COLO668 (cell line): ENCODE data around the gene ELFN2.

Experiments
- DNase-seq: peaks from one replicate; lab custom pipeline; 2025; ENCODE audit not compliant: unreplicated experiment; lab: John Stamatoyannopoulos, UW

The ELFN2 gene

GRCh38 chr22:37454857-37455686 is 27.8 kb upstream of the ELFN2 start:
- DNase-seq = peak; percentile 62

DNA sequence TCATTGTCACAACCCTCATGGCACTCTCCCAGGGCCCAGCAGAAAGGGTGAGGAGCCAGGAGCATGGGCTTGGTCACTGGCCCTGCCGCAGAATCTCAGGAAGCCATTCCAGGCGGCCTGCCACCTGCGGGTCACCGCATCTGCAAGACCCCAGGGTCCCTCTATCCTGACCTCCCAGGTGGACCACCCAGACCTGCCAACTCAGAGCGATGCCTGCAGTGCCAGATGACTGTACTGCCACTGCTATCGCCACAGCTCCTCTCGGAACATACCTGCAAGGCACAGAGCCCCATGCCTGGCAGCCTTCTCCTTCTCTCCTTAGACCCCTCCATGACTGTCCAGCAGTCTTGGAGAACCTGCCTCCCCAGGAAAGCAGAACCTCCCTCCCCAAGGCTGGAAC is 26.4 kb upstream of the ELFN2 start:
- no peak for DNase-seq

DNA sequence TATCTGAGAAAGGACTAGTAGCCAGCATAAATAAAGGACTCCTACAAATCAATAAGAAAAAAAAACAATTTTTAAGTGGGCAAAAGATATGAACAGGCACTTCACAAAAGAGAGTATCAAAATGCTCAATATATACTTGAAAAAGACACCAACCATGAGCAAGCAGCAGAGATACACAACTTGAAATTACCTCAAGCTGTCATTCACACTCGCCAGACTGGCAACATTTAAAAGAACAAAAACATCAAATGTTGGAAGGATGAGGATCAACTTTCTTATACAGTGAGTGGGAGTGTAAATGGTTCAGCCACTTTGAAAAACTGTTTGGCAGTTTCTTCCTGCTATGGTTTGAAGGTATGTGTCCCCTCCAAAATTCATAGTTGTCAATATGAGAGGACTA is 23.9 kb upstream of the ELFN2 start:
- DNase-seq = no peak

DNA sequence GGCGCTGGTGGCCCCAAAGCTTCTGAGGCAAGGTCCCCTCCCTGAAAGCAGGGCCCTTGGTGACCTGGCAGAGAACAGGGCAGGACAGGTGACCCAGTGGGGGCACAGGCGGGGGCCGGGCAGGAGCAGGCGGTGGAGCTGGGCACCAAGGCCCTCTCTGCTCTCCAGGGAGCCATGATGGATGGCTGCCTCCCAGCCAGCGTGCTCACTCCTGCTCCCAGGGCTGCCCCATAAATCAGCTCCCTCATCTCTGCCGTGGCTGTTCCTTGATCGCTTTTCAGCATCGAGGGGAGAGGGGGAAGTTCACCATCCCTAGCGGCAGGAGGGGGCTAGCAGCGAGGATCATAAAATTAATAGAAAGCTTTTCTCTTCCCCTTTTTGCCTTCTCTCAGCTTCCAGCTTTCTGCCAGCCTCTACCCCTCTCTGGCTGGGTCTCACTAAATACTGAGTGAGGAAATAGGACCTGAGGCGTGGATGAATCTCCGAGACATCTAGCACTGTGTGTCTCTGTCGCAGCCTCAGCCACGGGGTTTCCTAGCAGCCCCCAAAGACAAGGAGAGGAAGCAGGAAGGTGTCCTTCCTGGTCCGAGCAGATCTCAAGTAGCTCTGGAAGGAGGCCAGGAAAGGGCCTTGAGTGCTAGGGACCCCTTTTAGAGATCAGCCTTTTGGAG is 22.2 kb upstream of the ELFN2 start:
- no peak for DNase-seq

DNA sequence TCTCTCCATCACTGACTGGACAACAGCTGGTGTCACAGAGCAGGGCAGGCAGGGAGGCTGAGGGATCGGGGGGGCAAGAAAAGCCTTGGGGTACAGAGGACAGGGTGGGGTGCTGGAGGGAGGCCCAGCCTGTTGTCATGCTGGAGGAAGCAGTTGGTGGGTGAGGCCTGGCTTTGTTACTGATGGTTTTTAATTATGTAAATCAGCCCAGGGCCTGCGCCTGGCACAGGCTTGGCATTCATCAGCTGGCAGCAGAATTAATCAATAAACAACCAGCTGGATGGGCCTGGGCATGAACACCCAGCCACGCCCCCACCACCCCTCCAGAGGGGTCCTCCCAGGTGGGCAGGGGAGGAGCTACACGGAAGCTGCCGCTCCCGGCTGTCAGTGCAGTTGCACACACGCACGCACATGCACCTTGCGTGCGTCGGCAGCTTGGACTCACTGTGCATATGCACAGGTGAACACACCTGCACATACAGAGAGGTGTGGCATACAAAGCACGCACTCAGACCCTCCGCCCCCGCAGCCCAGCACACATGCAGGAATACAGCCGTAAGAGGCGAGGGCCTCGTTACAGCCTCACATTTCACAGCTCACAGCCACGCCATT is 21.3 kb upstream of the ELFN2 start:
- DNase-seq = no peak

- no peak for DNase-seq
Observed at GRCh38 chr22:37445501-37445900, 18.2 kb upstream of the ELFN2 start.

- no peak for DNase-seq
Observed at GRCh38 chr22:37443977-37444376, 16.7 kb upstream of the ELFN2 start.

DNA sequence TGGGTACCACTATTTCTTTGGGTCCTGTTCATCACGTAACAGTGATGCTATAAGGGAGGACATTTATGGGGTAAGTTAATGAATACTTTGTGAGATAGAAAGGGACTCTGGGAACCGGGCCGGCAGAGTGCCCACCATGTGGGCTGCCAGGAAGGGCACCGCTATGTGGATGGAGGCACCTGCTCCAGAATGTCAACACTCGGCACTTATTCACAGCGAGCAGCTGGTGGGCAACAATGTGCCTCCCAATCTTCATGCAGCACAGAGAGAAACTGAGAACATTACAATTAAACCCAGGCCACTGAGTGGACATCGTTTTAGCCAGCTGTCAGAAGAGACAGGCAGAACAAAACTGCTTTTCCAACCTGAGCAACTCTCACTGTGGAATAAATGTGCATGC is 15.8 kb upstream of the ELFN2 start:
- no peak for DNase-seq

DNA sequence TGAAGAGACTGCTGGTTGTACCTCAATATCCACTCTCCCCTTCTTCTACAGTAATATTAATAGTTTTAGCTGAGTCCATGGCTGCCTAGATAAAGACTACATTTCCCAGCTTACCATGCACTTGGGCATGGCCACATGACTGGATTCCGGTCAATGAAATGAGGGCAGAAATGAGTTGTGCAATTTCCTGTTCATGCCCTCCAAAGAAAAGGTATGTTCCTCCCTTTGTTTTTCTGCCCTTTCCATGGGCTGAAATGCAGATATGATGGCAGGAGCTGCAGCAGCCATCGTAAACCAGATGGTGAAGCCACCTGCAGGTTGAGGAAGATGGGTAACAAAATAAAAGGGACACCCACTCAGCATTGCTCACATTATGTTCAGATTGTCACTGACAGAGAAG is 15.3 kb upstream of the ELFN2 start:
- no peak for DNase-seq

DNA sequence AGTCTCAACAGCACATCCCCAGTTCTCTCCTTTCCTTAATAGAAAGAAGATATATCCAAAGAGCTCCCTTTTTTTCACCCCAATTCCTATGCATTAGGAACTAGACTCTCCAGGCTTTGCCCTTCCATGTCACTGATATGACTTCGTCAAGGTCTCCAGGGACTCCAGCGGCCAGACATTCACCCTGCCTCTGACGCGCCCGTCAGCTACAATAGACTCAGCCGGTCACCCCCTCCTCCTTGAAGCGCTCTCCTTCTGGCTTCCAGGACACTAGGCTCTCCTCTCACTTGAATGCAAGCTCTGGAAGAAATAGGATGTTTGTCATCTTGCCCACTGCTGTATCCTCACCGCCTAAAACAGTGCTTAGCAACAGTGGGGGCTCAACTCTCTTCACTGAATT is 14.9 kb upstream of the ELFN2 start:
- DNase-seq = no peak

DNA sequence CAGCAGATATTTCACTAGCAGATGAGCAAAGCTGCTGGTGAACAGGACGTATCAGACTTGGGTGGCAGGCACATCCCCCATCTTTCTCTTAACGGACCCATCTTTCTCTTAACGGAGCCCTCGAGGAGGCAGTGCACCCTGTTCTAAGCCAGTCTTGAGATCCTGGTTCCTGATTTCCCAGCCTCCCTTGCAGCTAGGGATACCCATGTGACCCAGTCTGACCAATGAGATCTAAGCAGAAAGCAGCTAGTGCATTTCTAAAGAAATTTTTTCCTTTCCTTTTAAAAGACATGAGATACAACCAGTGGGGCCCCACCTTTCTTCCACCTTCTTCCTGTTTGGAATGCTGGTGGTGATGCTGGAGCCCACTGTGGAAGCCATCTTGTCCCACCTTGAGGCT is 13.6 kb upstream of the ELFN2 start:
- no peak for DNase-seq

DNA sequence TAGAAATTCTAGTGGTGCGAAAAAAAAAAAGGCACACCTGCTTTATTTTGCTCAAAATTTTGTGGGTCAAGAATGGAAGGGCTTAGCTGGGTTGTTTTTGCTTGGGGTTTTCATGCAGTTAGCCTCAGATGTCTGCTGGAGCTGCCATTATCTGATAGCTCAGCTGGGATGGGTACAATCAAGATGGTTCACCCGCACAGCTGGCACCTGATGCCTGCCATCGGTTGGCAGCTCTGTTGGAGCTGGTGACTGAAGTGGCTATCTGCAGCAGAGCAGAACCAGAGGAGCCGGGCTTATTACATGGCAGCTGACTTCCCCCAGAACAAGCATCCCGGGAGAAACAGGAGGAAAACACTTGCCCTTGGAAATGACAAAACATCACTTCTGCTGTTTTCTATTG is 12.1 kb upstream of the ELFN2 start:
- DNase-seq = no peak

- DNase-seq = no peak
Observed at GRCh38 chr22:37435970-37436603, 8.8 kb upstream of the ELFN2 start.

DNA sequence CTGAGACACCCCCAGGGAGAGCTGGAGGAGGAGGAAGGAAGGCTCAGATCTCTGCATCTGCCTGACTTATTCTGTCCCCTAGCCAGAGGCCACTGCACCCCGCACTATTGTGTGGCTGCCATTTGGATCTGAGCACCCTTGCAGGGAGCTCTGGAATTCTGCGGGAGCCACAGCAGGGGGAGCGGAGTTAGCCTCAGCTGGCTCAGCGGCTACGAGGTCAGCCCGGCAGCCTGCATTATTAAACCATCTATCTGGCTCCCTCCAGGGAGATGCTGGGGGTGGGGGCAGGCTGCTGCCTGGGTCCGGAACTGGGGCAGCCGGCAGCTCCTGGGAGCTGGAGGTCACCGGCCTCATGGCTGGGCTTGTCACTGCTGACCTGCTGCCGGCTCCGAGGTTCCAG is 6.5 kb upstream of the ELFN2 start:
- no peak for DNase-seq

DNA sequence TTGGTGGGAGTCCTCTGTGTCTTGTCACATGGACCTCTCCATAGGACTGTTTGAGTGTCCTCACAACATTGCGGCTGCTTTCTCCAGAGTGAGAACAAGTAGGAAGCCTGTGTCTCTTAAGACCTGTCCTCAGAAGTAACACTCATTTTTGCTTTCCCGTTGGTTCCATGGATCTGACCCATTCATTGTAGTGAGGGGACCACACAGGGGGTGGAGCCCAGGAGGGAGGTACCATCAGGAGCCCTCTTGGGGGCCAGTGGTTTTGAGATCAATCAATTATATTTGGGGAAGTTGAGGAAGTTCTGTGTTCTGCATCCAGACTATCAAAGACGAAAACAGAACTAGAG is 5.4 kb upstream of the ELFN2 start:
- DNase-seq = no peak

DNA sequence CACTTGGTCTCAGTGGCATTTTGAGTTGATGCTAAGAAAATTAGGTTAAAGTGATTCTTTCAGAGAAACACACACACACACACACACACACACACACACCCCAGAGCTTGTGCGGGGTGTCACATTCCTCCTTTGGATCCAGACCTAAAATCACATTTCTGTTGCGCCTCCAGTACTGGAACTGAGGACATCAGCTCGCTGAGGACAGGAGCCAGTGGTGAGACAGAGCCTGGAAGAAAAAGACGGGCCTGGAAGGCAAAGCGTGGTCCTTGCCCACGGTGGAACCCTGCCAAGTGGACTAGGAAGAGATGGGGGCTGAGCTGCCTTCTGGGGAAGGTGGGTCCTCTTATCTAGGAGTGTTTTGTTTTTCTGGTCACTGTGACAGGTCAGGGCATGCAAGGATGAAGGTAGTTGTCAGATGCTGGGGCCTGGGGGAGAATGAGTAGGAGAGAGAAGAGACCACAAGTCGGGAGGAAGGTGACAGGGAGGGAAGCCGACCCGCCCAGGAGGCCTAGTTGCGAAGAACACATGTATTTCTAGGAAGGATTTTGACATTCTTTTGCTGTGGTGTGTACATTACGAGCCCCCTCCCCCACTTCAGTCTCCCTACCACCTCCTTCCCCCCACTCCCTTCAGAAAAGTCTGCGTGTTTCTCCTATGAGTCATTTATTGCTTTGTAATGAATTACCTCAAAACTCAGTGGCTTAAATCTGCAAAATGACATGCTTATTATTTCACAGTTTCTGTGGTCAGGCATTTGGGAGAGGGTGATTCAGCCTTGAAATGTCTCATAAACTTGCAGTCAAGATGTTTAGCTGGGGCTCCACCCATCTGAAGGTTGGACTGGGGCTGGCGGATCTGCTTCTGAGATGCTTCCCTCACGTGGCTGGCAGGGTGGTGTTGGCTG is 4.8 kb upstream of the ELFN2 start:
- no peak for DNase-seq

GRCh38 chr22:37431366-37431765 is 4.1 kb upstream of the ELFN2 start:
- no peak for DNase-seq

DNA sequence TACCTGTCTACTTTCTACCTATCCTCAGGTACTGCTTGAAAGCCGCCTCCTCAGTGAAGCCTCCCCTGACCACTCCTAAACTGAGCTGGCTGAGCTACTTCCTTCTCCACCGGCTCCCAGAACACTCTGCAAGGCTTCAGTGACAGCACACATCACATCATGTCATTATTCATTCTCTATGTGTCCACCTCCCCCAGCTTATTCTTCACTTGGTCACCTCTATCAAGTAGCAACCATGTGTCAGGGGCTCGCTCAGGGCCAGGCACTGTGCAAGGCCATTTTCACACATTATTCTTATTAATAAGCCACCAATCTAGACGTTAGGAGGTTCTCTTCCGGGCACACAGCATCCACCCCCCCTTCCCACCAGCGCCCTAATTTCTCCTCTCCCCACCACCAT is 3.7 kb upstream of the ELFN2 start:
- DNase-seq = no peak

- peak; percentile 44 for DNase-seq
Observed at GRCh38 chr22:37428649-37429586, 1.6 kb upstream of the ELFN2 start.
